Stromal cell of bone marrow (primary cell): Measurements from ENCODE around the gene GJB3.
"Not testable (repeated sequence)": the region's sequence is repeated elsewhere in the genome, so short reads cannot be mapped to it uniquely, and the experiment has no call there.

Experiments used
- DNase-seq: peaks from one replicate; pipeline ENCODE4 v3.0.0-alpha.2; 2012; ENCODE audit warnings: low read depth

Gene GJB3

GRCh38 chr1:34786521-34787325, 5.7 kb downstream of the GJB3 start:
- DNase-seq = peak; percentile 51

DNA sequence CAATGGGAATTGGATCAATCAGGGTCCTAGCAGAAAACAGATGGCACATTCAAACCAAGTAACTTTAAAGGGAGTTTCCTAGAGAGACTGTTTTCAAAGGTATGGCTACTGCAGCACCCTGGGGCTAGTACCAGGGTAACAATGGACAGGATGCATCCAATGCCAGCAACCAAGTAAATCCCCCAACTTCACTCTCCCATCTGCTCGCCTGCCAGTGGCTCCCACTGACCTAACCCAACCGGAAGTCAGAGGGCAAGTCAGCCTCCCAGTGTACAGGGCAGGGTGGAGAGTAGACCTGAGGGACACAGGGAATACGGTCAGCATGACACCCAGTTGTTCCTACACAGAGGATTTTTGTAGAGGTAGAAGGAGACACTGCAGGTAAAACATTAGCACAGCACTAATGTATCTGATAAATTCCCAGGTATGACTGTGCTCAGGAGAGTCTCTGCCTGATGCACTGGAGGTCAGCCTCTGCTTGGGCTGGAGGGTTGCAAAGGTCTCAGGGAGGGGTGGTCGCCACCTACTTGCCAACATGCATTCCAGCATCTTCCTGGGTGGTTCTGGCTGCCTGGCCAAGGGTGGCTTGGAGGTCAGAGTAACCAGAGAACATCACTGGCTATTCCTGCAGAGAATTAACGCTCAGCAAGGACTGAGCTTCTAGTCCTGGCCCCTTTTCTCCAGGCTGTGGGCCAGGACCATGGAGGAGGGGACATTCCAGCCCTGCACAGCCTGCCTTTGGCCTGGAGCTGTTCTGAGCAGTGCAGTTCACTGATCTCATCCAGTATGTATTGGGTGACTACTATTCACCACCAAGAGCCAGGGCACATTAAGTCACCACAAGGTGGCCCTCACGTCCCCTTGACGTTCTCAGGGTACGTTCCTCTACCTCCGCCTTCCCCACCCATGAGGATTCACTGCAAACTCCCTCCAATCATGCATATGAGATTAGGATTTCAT, 6.7 kb downstream of the GJB3 start:
- no peak for DNase-seq

DNA sequence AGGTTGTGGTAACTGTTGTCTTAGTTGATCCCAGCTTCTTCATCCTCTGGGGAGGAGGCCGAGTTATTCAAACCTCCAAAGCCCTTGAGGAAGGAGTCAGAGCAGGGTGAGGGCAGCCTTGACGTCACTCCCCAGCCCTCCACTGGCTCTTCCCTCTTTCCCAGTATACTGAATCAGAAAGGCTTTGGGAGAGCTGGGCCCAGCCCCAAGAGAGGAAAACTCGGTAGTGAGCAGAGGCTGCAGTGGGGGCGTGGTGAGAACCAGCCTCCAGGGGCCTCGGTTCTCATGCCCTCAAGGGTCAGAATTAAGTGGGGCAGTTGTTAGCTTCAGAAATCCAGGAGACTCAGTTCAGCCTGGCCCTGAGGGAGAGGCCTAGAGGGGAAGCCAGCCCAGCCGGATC, 10.0 kb downstream of the GJB3 start:
- DNase-seq = no peak

DNA sequence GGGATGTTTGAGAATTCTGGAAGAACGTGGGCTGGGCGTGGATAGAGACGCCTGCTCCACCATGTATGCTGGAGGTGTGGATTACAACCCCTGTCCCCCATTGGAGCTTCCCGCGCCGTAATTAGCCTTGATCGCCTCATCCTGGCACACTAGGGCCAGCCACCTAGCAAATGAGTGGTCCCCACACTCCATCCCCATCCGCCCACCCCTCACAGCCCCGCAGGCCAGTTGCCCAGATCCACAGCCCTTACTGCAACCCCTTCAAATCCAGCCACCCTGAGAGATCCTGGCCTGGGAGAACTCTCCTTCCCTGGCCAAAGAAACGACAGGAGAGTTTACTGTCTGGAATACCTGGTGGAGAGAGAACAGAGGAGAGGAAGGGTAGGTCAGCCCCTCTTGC, 11.4 kb downstream of the GJB3 start:
- DNase-seq = no peak

GRCh38 chr1:34792868-34793727, 12.1 kb downstream of the GJB3 start, which contains the start of gene GJA4:
Gene GJA4 (plus strand): TSS chr1:34792999. CDS start chr1:34794214, 1,215 bp downstream.
- DNase-seq = no peak

GRCh38 chr1:34794001-34794789, 13.2 kb downstream of the GJB3 start:
- no peak for DNase-seq

GRCh38 chr1:34794790-34795180, 13.8 kb downstream of the GJB3 start:
- no peak for DNase-seq

DNA sequence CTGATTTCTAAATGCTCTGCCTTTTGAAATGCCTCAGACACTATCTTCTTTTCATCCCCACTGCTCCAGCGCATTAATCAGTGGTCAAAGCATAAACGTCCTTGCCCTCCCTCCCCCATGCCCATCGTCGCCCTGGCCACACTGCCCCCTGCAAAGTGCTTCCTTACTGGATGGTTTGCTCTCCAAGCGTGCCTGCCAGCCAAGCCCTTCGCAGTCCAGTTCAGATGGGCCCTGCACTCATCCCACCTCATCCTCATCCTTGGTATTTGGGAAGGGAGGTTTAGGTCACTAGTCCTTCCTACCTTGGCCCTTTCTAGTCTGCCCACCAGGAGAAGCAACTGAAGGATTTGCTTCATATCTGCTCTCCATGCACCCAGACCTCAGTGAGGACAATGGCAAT, 14.9 kb downstream of the GJB3 start:
- DNase-seq = no peak

GRCh38 chr1:34796990-34797389, 16.0 kb downstream of the GJB3 start:
- DNase-seq = no peak

DNA sequence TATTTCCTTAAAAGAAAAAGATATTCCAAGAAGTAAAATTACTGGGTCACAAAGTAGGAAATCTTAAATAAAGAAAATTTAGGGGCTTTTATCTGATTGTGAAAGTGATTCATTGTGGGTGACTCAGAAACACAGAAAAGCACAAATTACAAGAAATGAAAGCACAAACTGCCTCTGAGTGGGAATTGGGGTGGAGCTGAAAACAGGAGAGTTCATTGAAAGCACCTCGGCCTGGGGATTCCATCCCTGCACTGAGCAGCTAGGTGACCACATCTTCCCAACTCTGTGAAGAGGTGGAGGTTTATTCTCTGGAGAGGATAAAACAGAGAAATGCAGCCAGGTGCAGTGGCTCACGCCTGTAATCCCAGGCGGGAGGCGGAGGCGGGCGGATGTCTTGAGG, 19.2 kb downstream of the GJB3 start:
- no peak for DNase-seq

- no peak for DNase-seq
These were observed 22.8 kb downstream of the GJB3 start for GRCh38 chr1:34803770-34804169.

DNA sequence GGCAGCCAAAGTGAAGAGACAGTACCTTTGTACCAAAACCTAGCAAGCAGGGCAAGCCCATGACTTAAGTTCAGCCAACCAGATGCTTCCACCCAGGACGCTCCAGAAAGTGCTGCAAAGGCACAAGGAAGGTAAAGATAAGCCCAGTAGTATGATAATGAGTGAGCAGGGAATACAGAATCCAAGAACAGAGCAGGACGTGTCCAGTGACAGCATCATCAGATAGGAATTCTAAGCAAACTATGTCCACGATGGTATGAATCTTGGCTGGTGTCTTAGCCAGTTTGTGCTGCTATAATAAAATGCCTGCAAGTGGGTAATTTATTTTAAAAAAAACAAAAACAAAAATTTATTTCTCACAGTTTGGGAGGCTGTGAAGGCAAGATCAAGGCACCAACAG, 25.4 kb downstream of the GJB3 start:
- no peak for DNase-seq

- no peak for DNase-seq
These were observed 27.2 kb downstream of the GJB3 start for GRCh38 chr1:34808051-34808810.

DNA sequence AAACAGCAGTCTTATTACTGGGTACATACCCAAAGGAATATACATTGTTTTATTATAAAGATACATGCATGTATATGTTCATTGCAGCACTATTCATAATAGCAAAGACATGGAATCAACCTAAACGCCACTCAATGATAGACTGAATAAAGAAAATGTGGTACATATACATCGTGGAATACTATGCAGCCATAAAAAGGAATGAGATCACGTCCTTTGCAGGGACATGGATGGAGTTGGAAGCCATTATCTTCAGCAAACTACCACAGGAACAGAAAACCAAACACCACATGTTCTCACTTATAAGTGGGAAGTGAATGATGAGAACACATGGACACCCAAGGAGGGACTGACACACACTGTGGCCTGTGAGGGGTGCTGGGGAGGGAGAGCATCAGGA, 29.8 kb downstream of the GJB3 start:
- not testable (repeated sequence) for DNase-seq

DNA sequence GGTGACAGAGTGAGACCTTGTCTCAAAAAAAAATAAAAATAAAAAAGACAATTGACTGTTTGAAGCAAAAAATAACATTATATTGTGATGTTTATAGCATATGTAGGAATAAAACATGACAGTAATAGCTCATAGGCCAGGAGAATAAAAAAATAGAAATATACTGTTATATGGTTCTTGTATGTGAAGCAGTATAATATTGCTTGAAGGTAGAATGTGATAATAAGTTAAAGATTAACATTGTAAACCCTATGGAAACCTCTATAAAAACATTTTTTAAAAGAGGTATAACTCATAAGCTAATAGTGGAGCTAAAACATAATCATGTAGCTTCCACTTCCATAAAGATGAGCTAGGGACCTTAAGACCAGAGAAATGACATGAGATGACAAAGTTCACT, 35.3 kb downstream of the GJB3 start:
- no peak for DNase-seq

DNA sequence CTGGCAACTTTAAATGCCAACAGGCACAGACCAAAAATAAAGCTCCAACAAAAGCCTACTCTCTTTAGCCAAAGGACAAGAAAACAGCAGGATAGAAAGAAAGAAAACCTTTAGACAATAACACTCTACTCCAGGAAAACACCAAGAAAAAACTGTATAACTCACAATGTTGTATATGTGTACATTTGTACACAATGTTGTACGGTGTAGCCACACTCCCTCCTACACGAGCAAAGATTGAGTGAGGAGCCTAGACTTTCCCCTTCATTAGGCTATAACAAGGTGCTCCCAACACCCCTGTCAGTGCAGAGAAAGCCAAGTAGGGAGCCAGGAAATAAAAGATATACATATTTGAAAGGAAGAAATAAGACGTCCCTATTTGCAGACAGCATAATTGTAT, 35.8 kb downstream of the GJB3 start:
- no peak for DNase-seq

- DNase-seq = not testable (repeated sequence)
These were observed 37.8 kb downstream of the GJB3 start for GRCh38 chr1:34818862-34819261.

DNA sequence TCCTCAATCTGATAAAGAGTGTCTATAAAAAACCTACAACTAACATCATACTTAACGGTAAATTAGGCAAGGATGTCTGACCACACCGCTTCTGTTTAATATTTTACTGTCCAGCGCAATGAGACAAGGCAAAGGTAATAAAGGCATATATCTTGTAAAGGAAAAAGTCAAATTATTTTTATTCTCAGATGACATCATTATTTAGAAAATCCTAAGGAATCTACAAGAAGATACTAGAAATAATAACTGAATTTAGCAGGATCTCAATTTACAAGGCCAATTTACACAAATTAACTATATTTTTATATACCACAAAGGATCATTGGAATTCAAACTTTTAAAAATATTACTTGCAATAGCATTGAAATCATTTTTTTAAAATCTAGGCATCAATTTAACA, 41.2 kb downstream of the GJB3 start:
- no peak for DNase-seq

DNA sequence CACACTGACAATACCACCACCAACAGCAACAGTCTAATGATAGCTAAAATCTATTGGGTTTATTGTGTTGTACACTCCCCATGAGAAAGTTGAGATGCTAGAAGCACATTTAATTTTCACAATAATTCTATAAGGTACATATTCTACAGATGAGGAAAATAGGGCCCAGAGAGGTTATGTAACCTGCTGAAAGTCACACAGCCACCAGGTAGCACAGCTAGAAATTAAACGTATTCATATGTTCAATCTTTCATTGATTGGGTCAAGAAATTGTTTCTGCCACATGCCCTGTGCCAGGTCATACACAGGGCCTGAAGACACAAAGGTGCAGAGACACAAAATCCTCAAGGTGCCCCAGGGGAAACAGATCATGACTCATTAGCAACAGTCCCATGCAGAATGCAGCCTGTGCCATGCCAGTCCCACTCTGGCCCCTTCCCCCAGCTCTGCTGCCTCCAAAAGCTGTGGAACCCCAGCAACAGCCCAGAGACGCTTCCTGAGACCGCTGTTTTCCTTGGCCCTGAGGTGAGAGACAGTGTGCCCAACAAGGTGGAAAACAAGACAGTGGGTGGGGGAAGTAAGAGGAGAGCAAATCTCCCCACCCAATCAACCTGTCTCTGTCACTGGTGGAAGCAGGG, 43.9 kb downstream of the GJB3 start:
- DNase-seq = no peak
